Loucy (cell line): ENCODE data around the gene IFT122.

Source experiments
- EZH2phosphoT487 ChIP-seq: fragments of 200-600 bp; IDR thresholded peaks from 2 replicates; pipeline ENCODE4 v1.6.1; 2018; ENCODE audit warnings: antibody characterized with exemption, mild to moderate bottlenecking, moderate library complexity, borderline replicate concordance
- TF ChIP-seq, protein P1 (sequence below): fragments of 200-600 bp; sonication (generic); conservative IDR thresholded peaks from 2 replicates; pipeline ENCODE4 v1.5.1; 2014; ENCODE audit warnings: mild to moderate bottlenecking, antibody characterized with exemption, low read length

DNA sequence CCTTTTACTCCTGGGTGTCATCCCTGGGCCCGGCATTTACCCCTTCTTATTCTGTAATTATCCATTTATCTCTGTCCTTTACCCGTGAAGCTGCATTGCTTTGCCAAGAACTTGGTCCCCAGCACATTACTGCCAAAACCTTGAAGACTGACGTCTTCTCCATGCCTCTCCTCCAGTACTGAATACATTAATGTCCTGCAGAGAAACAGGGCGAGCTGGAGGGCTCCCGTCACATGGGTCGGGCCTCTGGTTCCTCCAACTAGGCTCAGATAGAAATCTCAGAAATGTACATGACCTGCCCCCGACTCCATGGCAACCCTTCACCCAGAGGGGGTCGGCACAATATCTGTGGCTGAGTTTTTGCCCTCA, 12.0 kb upstream of the IFT122 start:
- TF ChIP-seq, protein P1, sequence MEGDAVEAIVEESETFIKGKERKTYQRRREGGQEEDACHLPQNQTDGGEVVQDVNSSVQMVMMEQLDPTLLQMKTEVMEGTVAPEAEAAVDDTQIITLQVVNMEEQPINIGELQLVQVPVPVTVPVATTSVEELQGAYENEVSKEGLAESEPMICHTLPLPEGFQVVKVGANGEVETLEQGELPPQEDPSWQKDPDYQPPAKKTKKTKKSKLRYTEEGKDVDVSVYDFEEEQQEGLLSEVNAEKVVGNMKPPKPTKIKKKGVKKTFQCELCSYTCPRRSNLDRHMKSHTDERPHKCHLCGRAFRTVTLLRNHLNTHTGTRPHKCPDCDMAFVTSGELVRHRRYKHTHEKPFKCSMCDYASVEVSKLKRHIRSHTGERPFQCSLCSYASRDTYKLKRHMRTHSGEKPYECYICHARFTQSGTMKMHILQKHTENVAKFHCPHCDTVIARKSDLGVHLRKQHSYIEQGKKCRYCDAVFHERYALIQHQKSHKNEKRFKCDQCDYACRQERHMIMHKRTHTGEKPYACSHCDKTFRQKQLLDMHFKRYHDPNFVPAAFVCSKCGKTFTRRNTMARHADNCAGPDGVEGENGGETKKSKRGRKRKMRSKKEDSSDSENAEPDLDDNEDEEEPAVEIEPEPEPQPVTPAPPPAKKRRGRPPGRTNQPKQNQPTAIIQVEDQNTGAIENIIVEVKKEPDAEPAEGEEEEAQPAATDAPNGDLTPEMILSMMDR = no peak
- TF ChIP-seq EZH2phosphoT487 = no peak
